HEK293 (cell line): ENCODE data around the gene REC8.

ENCODE experiments used
- BCL6B ChIP-seq: fragments of 450-650 bp; formaldehyde crosslinking; IDR thresholded peaks from 2 replicates; pipeline ENCODE4 v1.5.1; 2017; ENCODE audit warnings: missing biosample characterization, missing genetic modification characterization
- GFI1B ChIP-seq: fragments of 450-650 bp; formaldehyde crosslinking; IDR thresholded peaks from 2 replicates; pipeline ENCODE4 v1.5.1; 2016; ENCODE audit warnings: missing biosample characterization, missing genetic modification characterization
- GLIS1 ChIP-seq: fragments of 450-650 bp; formaldehyde crosslinking; IDR thresholded peaks from 2 replicates; pipeline ENCODE4 v1.5.1; 2016; ENCODE audit warnings: missing biosample characterization, missing genetic modification characterization
- HOXA7 ChIP-seq: sonication (generic); formaldehyde crosslinking; IDR thresholded peaks from 2 replicates; pipeline ENCODE4 v1.8.1; 2022; ENCODE audit warnings: missing genetic modification reagents, borderline replicate concordance
- HOXC10 ChIP-seq: sonication (generic); formaldehyde crosslinking; IDR thresholded peaks from 2 replicates; pipeline ENCODE4 v1.8.1; 2023; ENCODE audit warnings: mild to moderate bottlenecking, missing genetic modification reagents
- SETDB1 ChIP-seq: IDR thresholded peaks from one replicate; pipeline ENCODE4 v1.6.1; 2017; ENCODE audit warnings: mild to moderate bottlenecking, low read length, moderate library complexity, mixed read lengths; ENCODE audit not compliant: insufficient read length
- SP7 ChIP-seq: fragments of 450-650 bp; formaldehyde crosslinking; IDR thresholded peaks from 2 replicates; pipeline ENCODE4 v1.5.1; 2016; ENCODE audit warnings: missing biosample characterization, missing genetic modification characterization
- WT1 ChIP-seq: fragments of 450-650 bp; formaldehyde crosslinking; IDR thresholded peaks from 2 replicates; pipeline ENCODE4 v1.5.1; 2016; ENCODE audit warnings: missing biosample characterization, missing genetic modification characterization
- ZBTB1 ChIP-seq: fragments of 450-650 bp; formaldehyde crosslinking; IDR thresholded peaks from 2 replicates; pipeline ENCODE4 v1.5.1; 2016; ENCODE audit warnings: missing biosample characterization, missing genetic modification characterization
- ZNF121 ChIP-seq: fragments of 450-650 bp; formaldehyde crosslinking; IDR thresholded peaks from 2 replicates; pipeline ENCODE4 v1.5.1; 2016; ENCODE audit warnings: missing biosample characterization, missing genetic modification characterization
- ZNF146 ChIP-seq: fragments of 450-650 bp; formaldehyde crosslinking; IDR thresholded peaks from 2 replicates; pipeline ENCODE4 v1.5.1; 2016; ENCODE audit warnings: missing biosample characterization, missing genetic modification characterization
- ZNF211 ChIP-seq: fragments of 450-650 bp; formaldehyde crosslinking; IDR thresholded peaks from 2 replicates; pipeline ENCODE4 v1.5.1; 2016; ENCODE audit warnings: low read depth, missing biosample characterization, missing genetic modification characterization
- ZNF214 ChIP-seq: fragments of 450-650 bp; formaldehyde crosslinking; IDR thresholded peaks from 2 replicates; pipeline ENCODE4 v1.5.1; 2017; ENCODE audit warnings: missing biosample characterization, mild to moderate bottlenecking, missing genetic modification characterization, borderline replicate concordance
- ZNF223 ChIP-seq: fragments of 450-650 bp; formaldehyde crosslinking; IDR thresholded peaks from 2 replicates; pipeline ENCODE4 v1.5.1; 2016; ENCODE audit warnings: missing biosample characterization, missing genetic modification characterization
- ZNF280D ChIP-seq: fragments of 450-650 bp; formaldehyde crosslinking; IDR thresholded peaks from 2 replicates; pipeline ENCODE4 v1.5.1; 2016; ENCODE audit warnings: missing biosample characterization, missing genetic modification characterization
- ZNF311 ChIP-seq: fragments of 450-650 bp; formaldehyde crosslinking; IDR thresholded peaks from 2 replicates; pipeline ENCODE4 v1.5.1; 2017; ENCODE audit warnings: missing biosample characterization, missing genetic modification characterization, borderline replicate concordance
- ZNF341 ChIP-seq: fragments of 450-650 bp; formaldehyde crosslinking; IDR thresholded peaks from 2 replicates; pipeline ENCODE4; 2016; ENCODE audit warnings: low read depth, missing biosample characterization, missing genetic modification characterization
- ZNF416 ChIP-seq: fragments of 450-650 bp; formaldehyde crosslinking; IDR thresholded peaks from 2 replicates; pipeline ENCODE4 v1.5.1; 2016; ENCODE audit warnings: missing biosample characterization, missing genetic modification characterization
- ZNF488 ChIP-seq: fragments of 450-650 bp; formaldehyde crosslinking; IDR thresholded peaks from 2 replicates; pipeline ENCODE4 v1.5.1; 2016; ENCODE audit warnings: missing biosample characterization, missing genetic modification characterization
- ZNF514 ChIP-seq: fragments of 450-650 bp; formaldehyde crosslinking; IDR thresholded peaks from 2 replicates; pipeline ENCODE4 v1.5.1; 2016; ENCODE audit warnings: missing biosample characterization, missing genetic modification characterization
- ZNF521 ChIP-seq: fragments of 450-650 bp; formaldehyde crosslinking; IDR thresholded peaks from 2 replicates; pipeline ENCODE4 v1.5.1; 2017; ENCODE audit warnings: missing biosample characterization, mild to moderate bottlenecking, missing genetic modification characterization
- ZNF639 ChIP-seq: fragments of 450-650 bp; formaldehyde crosslinking; IDR thresholded peaks from 2 replicates; pipeline ENCODE4 v1.5.1; 2016; ENCODE audit warnings: missing biosample characterization, missing genetic modification characterization
- TF ChIP-seq, protein P1 (sequence below): fragments of 450-650 bp; formaldehyde crosslinking; IDR thresholded peaks from 2 replicates; pipeline ENCODE4 v1.5.1; 2016; ENCODE audit warnings: missing biosample characterization, missing genetic modification characterization
- TF ChIP-seq, protein P2 (sequence below): fragments of 450-650 bp; formaldehyde crosslinking; IDR thresholded peaks from 2 replicates; pipeline ENCODE4 v1.5.1; 2016; ENCODE audit warnings: missing biosample characterization, missing genetic modification characterization
- TF ChIP-seq, protein P3 (sequence below): fragments of 450-650 bp; formaldehyde crosslinking; optimal IDR thresholded peaks from 2 replicates; pipeline ENCODE3; 2016; ENCODE audit warnings: missing biosample characterization, mild to moderate bottlenecking, missing genetic modification characterization
- TF ChIP-seq, protein P4 (sequence below): fragments of 450-650 bp; formaldehyde crosslinking; IDR thresholded peaks from 2 replicates; pipeline ENCODE4 v1.5.1; 2016; ENCODE audit warnings: missing biosample characterization, missing genetic modification characterization

REC8 gene

DNA sequence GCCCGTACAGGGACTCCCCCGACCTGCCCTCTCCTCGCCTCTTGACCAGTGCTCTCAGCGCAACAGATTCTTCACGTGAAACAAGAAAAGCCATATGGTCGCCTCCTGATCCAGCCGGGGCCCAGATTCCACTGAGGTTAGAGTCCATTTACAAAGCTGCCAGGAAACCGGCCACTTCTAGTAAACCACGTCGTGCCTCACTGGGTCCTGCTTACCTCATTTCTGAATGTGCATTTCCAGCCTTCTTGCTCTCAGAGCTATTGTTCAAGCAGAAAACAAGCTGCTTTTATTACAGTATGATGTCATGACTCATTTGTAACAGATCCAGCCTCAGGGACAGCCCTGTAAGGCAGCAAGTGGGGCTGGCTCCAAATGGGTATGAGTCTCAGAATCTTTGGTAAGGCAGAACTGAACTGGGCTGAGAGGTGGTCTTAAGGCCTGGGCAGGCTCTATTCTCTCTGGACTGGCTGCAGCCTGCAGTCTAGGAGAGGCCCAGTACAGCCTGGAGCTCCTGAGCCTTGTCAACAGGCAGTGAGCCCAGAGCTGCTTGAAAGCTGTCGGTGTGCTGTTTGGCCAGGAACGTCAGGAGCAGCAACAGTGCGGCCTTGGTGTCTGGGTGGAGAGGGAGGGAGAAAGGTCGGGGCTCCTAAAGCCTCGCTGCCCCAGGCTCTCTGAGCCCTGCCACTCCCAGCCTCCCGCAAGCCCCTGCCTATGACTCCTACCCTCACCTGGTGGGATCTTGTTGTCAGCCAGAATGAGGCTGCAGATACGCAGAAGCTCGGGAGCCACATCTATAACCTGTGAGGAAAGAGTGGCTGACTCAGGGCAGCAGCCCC, 8.3 kb downstream of the REC8 start (continued):
- TF ChIP-seq, protein P1, sequence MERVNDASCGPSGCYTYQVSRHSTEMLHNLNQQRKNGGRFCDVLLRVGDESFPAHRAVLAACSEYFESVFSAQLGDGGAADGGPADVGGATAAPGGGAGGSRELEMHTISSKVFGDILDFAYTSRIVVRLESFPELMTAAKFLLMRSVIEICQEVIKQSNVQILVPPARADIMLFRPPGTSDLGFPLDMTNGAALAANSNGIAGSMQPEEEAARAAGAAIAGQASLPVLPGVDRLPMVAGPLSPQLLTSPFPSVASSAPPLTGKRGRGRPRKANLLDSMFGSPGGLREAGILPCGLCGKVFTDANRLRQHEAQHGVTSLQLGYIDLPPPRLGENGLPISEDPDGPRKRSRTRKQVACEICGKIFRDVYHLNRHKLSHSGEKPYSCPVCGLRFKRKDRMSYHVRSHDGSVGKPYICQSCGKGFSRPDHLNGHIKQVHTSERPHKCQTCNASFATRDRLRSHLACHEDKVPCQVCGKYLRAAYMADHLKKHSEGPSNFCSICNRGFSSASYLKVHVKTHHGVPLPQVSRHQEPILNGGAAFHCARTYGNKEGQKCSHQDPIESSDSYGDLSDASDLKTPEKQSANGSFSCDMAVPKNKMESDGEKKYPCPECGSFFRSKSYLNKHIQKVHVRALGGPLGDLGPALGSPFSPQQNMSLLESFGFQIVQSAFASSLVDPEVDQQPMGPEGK (tag by site-specific recombination): peak; percentile 35; the same call in 1 of the 2 replicates
- TF ChIP-seq ZNF488 (tag by site-specific recombination) (no peak), ZNF514 (no peak), ZNF280D (tag by site-specific recombination) (no peak), ZNF214 (tag by site-specific recombination) (no peak), HOXA7 (CRISPR knock-in tag) (no peak), ZNF639 (tag by site-specific recombination) (0 out of 2 replicates have a peak, but pooled peaks have one; percentile 51), WT1 (tag by site-specific recombination) (no peak), ZNF521 (no peak), ZNF311 (no peak), BCL6B (tag by site-specific recombination) (no peak), HOXC10 (CRISPR knock-in tag) (no peak), ZBTB1 (no peak), ZNF146 (tag by site-specific recombination) (no peak), SETDB1 (no peak), ZNF223 (tag by site-specific recombination) (no peak), ZNF341 (tag by site-specific recombination) (no peak), GLIS1 (tag by site-specific recombination) (no peak), ZNF211 (tag by site-specific recombination) (no peak), GFI1B (tag by site-specific recombination) (no peak), ZNF121 (tag by site-specific recombination) (no peak), ZNF416 (tag by site-specific recombination) (no peak), SP7 (tag by site-specific recombination) (peak; percentile 71)
- TF ChIP-seq, protein P2, sequence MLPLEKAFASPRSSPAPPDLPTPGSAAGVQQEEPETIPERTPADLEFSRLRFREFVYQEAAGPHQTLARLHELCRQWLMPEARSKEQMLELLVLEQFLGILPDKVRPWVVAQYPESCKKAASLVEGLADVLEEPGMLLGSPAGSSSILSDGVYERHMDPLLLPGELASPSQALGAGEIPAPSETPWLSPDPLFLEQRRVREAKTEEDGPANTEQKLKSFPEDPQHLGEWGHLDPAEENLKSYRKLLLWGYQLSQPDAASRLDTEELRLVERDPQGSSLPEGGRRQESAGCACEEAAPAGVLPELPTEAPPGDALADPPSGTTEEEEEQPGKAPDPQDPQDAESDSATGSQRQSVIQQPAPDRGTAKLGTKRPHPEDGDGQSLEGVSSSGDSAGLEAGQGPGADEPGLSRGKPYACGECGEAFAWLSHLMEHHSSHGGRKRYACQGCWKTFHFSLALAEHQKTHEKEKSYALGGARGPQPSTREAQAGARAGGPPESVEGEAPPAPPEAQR (tag by site-specific recombination): no peak
- TF ChIP-seq, protein P3, sequence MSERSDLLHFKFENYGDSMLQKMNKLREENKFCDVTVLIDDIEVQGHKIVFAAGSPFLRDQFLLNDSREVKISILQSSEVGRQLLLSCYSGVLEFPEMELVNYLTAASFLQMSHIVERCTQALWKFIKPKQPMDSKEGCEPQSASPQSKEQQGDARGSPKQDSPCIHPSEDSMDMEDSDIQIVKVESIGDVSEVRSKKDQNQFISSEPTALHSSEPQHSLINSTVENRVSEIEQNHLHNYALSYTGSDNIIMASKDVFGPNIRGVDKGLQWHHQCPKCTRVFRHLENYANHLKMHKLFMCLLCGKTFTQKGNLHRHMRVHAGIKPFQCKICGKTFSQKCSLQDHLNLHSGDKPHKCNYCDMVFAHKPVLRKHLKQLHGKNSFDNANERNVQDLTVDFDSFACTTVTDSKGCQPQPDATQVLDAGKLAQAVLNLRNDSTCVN (tag by site-specific recombination): no peak
- TF ChIP-seq, protein P4, sequence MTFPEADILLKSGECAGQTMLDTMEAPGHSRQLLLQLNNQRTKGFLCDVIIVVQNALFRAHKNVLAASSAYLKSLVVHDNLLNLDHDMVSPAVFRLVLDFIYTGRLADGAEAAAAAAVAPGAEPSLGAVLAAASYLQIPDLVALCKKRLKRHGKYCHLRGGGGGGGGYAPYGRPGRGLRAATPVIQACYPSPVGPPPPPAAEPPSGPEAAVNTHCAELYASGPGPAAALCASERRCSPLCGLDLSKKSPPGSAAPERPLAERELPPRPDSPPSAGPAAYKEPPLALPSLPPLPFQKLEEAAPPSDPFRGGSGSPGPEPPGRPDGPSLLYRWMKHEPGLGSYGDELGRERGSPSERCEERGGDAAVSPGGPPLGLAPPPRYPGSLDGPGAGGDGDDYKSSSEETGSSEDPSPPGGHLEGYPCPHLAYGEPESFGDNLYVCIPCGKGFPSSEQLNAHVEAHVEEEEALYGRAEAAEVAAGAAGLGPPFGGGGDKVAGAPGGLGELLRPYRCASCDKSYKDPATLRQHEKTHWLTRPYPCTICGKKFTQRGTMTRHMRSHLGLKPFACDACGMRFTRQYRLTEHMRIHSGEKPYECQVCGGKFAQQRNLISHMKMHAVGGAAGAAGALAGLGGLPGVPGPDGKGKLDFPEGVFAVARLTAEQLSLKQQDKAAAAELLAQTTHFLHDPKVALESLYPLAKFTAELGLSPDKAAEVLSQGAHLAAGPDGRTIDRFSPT (tag by site-specific recombination): no peak
